GM12878 (cell line): Measurements from ENCODE around the gene RAD51B. TPM values are rescaled to one million over a fixed set of nuclear protein-coding genes. Genes with fewer than 3 reads are reported as not detected.

Experiments
- ATAC-seq: fragments of 200-7000 bp; cut with Tn5 transposase; 3 replicates; pipeline ENCODE4 v1.9.1; 2020; ENCODE audit warnings: mild to moderate bottlenecking, moderate library complexity
- BruUV-seq: library from RNA; stranded (reverse); fragments of 400-500 nt; replicated peaks from 2 replicates; lab custom pipeline; 2021; lab: Mats Ljungman, UMichigan
- CTCF ChIA-PET: fragments of 300-600 bp; sonication (Branson Sonifier 250); formaldehyde crosslinking; extraction: SDS; loops from one replicate; lab custom pipeline; 2021; ENCODE audit warnings: inconsistent platforms; lab: Yijun Ruan, JAX
- POLR2A ChIA-PET: fragments of 350-600 bp; formaldehyde crosslinking; extraction: SDS; loops from one replicate; lab custom pipeline; 2021; ENCODE audit warnings: inconsistent platforms; lab: Charles Lee
- RAD21 ChIA-PET: fragments of 300-600 bp; sonication (Branson Sonifier 250); formaldehyde crosslinking; loops from one replicate; lab custom pipeline; 2023; ENCODE audit warnings: antibody characterized with exemption; ENCODE audit not compliant: unreplicated experiment; lab: Charles Lee
- SMC1A ChIA-PET: fragments of 300-600 bp; sonication (Branson Sonifier 250); formaldehyde crosslinking; loops from one replicate; lab custom pipeline; 2023; ENCODE audit not compliant: unreplicated experiment, uncharacterized antibody; lab: Charles Lee
- DNase-seq: peaks from one replicate; pipeline ENCODE4 v3.0.0-alpha.2; 2011; ENCODE audit warnings: low read depth, low spot score
- FAIRE-seq: peaks from 3 replicates; lab custom pipeline; 2011; peaks lifted over from hg19 to GRCh38; lab: Jason Lieb, UNC
- H2AFZ ChIP-seq: 2 replicates; pipeline ENCODE4 v1.6.0; 2011; ENCODE audit warnings: low read depth, low read length, control low read depth; ENCODE audit not compliant: control insufficient read depth
- H3K27ac ChIP-seq: 2 replicates; pipeline ENCODE4 v1.5.1; 2011; ENCODE audit warnings: control low read depth; ENCODE audit not compliant: control insufficient read depth, insufficient read depth
- H3K27me3 ChIP-seq, 2 experiments: replicated peaks in 1 of 2; 2 replicates each; pipeline versions ENCODE4 v1.6.0 to v1.6.1; 2011; ENCODE audit warnings: low read length in 1 of 2; ENCODE audit not compliant: control insufficient read depth in 2 of 2, insufficient read depth in 2 of 2
- H3K36me3 ChIP-seq, 2 experiments: 2 replicates each; pipeline ENCODE4 v1.5.1; 2011; ENCODE audit warnings: low read length in 1 of 2; ENCODE audit not compliant: control insufficient read depth in 2 of 2, insufficient read depth in 2 of 2
- H3K4me1 ChIP-seq: 2 replicates; pipeline ENCODE4 v1.6.1; 2011; ENCODE audit warnings: mild to moderate bottlenecking, low read length, moderate library complexity, mixed read lengths; ENCODE audit not compliant: control insufficient read depth, insufficient read depth
- H3K4me2 ChIP-seq: 2 replicates; pipeline ENCODE4 v1.6.0; 2011; ENCODE audit warnings: control low read depth; ENCODE audit not compliant: control insufficient read depth, insufficient read depth
- H3K4me3 ChIP-seq: fragments of 200-600 bp; sonication (generic); 2 replicates; pipeline ENCODE4 v1.5.1; 2016
- H3K79me2 ChIP-seq: 2 replicates; pipeline ENCODE4 v1.6.0; 2011; ENCODE audit warnings: low read length; ENCODE audit not compliant: control insufficient read depth, insufficient read depth
- H3K9ac ChIP-seq: 2 replicates; pipeline ENCODE4 v1.8.0; 2011; ENCODE audit warnings: low read length, control low read depth, mixed read lengths; ENCODE audit not compliant: control insufficient read depth, insufficient read depth
- H3K9me3 ChIP-seq: replicated peaks from 3 replicates; pipeline ENCODE4 v1.5.1; 2011; ENCODE audit warnings: mild to moderate bottlenecking, low read length; ENCODE audit not compliant: control insufficient read depth, insufficient read depth
- H4K20me1 ChIP-seq: 2 replicates; pipeline ENCODE4 v1.6.0; 2011; ENCODE audit not compliant: control insufficient read depth, insufficient read depth
- ATF2 ChIP-seq: IDR thresholded peaks from 2 replicates; pipeline ENCODE4 v1.6.1; 2012; ENCODE audit warnings: low read length, inconsistent platforms
- BACH1 ChIP-seq: fragments of 450-650 bp; IDR thresholded peaks from 2 replicates; pipeline ENCODE4 v1.6.1; 2017; ENCODE audit warnings: mild to moderate bottlenecking, borderline replicate concordance
- FOXM1 ChIP-seq: IDR thresholded peaks from 2 replicates; pipeline ENCODE4 v1.6.1; 2012; ENCODE audit warnings: low read depth, mild to moderate bottlenecking, inconsistent platforms, low read length, moderate library complexity
- PAX8 ChIP-seq: fragments of 450-650 bp; IDR thresholded peaks from 2 replicates; pipeline ENCODE4 v1.6.1; 2017; ENCODE audit warnings: mild to moderate bottlenecking, moderate library complexity
- TAF1 ChIP-seq: IDR thresholded peaks from 2 replicates; pipeline ENCODE4 v1.6.1; 2011; ENCODE audit warnings: mild to moderate bottlenecking, low read depth, low read length, borderline replicate concordance
- TARDBP ChIP-seq: IDR thresholded peaks from 2 replicates; pipeline ENCODE4 v1.6.1; 2016; ENCODE audit warnings: borderline replicate concordance
- TCF7 ChIP-seq: IDR thresholded peaks from 2 replicates; pipeline ENCODE4 v1.6.1; 2014; ENCODE audit warnings: antibody characterized with exemption, borderline replicate concordance
- ZSCAN29 ChIP-seq: fragments of 450-650 bp; IDR thresholded peaks from 2 replicates; pipeline ENCODE4 v1.6.1; 2017; ENCODE audit warnings: mild to moderate bottlenecking, moderate library complexity
- in situ Hi-C: fragments of 300-500 bp; cut with MboI; formaldehyde crosslinking; loops from 9 replicates; pipeline ENCODE4 v1.14.3; 2018; ENCODE audit warnings: mixed read lengths
- intact Hi-C: fragments of 100-400 bp; cut with micrococcal nuclease; formaldehyde crosslinking; loops from one replicate; pipeline ENCODE4 v1.14.2; 2022; ENCODE audit not compliant: unreplicated experiment
- polyA plus RNA-seq, 11 experiments: library from polyadenylated mRNA; depleted of rRNA in 4 of 11; unstranded in 6 of 11; stranded (reverse) in 5 of 11; fragments of >200 nt; fragmentation: Nextera tagmentation in 4 of 11; fragmentation: Illumina TruSeq in 1 of 11; extraction: Ambion mirVana in 4 of 11; extraction: Trizol in 1 of 11; gene quantifications; 1 replicate in 1 of 11; 2 replicates in 10 of 11; pipeline versions ENCODE4 v1.2.1 to v1.2.3, GENCODE V29; 2011 to 2016; ENCODE audit warnings: inconsistent platforms in 2 of 11, missing spikeins in 2 of 11, low read depth in 1 of 11
- total RNA-seq, 4 experiments: library from RNA; depleted of rRNA in 3 of 4; stranded (reverse); fragments of >200 nt in 3 of 4; fragmentation: Illumina TruSeq in 1 of 4; extraction: Trizol in 1 of 4; gene quantifications; 2 replicates each; pipeline versions ENCODE4 v1.2.1 to v1.2.3, GENCODE V29; 2013 to 2021

RAD51B gene
- total and polyA plus RNA-seq, 10 of the 15 experiments (the other 5 are each of a cell fraction or from before 2014, with no cell fraction given) = 9.8 to 26.8 (median 21.3) TPM

DNA sequence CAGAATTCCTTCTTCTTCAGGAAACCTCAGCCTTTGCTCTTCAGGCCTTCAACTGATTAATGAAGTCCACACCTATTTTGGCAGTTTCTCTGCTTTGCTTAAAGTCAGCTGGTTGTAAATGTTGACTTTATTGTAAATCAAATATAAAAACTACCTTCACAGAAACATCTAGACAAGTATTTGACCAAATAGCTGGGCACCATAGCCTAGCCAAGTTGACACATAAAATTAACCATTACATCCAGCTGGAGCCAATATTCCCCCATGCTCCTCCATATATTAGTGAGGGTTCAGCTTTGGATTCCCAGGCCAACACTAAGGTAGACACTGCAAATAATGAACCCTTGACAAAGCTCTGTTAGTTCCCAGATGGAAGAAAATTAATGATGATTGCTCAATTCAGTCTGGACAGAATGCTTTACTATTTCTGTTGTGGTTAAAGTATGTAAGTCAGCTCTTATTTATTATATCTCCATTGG is 847.8 kb downstream of the RAD51B start:
- Histone ChIP-seq H3K4me2 (no peak overlapping the region), H3K9ac (no peak overlapping the region), H3K79me2 (no peaks in the 10 kb centered on the region), H2AFZ (no peak overlapping the region), H3K27me3 (no peaks in the 10 kb centered on the region), H3K4me1 (peaks cover 23% of the 10 kb centered on the region), H4K20me1 (no peaks in the 10 kb centered on the region), H3K4me3 (no peak overlapping the region), H3K27ac (no peak overlapping the region), H3K36me3 (no peaks in the 10 kb centered on the region), H3K9me3 (no peaks in the 10 kb centered on the region)
- RAD21 ChIA-PET = no interaction called here
- no TSS peak for BruUV-seq
- intact Hi-C loops (no loop called here), in situ Hi-C loops (no loop called here)
- DNase-seq (no peak), FAIRE-seq (no peak), ATAC-seq (no peak)
- TF ChIP-seq TCF7 = no peak
- no peak for TF ChIP-seq FOXM1
- no peak for TF ChIP-seq TAF1
- no peak for TF ChIP-seq TARDBP
- no peak for TF ChIP-seq ATF2
- TF ChIP-seq ZSCAN29 = no peak
- no peak for TF ChIP-seq PAX8
- no peak for TF ChIP-seq BACH1
- SMC1A ChIA-PET = interaction anchor here (1.1 to 1.9 kb wide), 3 partner anchors 18 to 418 kb away, joined by 3 to 4 read pairs (median 4); no protein-coding TSS in a partner anchor
- CTCF ChIA-PET = interaction anchor here (1.0 kb wide), 2 partner anchors 9 to 161 kb away, joined by 3 read pairs; no protein-coding TSS in a partner anchor
- POLR2A ChIA-PET = interaction anchor here (1.3 kb wide), 1 partner anchor 11 kb away, joined by 3 read pairs; no protein-coding TSS in a partner anchor
